GM12878 (cell line): ENCODE data around the gene NSMCE3.

Source experiments
- POLR2A ChIP-seq: IDR thresholded peaks from 2 replicates; pipeline ENCODE4 v1.6.1; 2011; ENCODE audit warnings: low read depth, mild to moderate bottlenecking, low read length
- POLR2AphosphoS5 ChIP-seq: IDR thresholded peaks from 2 replicates; pipeline ENCODE4 v1.6.1; 2011; ENCODE audit warnings: mild to moderate bottlenecking, low read length, inconsistent platforms
- YY1 ChIP-seq: IDR thresholded peaks from 2 replicates; pipeline ENCODE4 v1.6.1; 2011; ENCODE audit warnings: low read depth, mild to moderate bottlenecking, low read length

DNA sequence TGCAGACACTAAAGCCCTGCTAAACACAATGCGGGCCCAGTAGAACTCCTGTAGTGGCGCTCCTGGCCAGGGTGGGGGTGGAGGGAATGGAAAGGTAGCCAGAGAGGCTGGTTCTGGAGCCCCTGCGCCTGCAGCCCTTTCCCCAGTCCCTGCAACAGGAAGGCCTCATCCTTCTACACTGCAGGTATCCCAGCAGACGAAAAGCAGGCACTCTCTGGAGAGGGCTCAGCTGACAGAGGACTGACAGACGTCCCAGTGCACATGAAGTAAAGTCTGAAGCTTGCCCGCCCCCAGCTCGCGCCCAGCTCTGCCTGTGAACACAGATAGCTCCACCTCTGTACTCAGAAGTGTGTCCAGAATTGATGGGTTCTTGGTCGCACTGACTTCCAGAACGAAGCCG, 46.0 kb downstream of the NSMCE3 start:
- TF ChIP-seq POLR2A (no peak), YY1 (no peak), POLR2AphosphoS5 (no peak)
